ENCODE measurements around the gene MAP2K2. TPM values are rescaled to one million over a fixed set of nuclear protein-coding genes. Genes with fewer than 3 reads are reported as not detected.

The MAP2K2 gene
- total and polyA plus RNA-seq, 2 experiments from 2014 or later, result 217 to 240 TPM

DNA sequence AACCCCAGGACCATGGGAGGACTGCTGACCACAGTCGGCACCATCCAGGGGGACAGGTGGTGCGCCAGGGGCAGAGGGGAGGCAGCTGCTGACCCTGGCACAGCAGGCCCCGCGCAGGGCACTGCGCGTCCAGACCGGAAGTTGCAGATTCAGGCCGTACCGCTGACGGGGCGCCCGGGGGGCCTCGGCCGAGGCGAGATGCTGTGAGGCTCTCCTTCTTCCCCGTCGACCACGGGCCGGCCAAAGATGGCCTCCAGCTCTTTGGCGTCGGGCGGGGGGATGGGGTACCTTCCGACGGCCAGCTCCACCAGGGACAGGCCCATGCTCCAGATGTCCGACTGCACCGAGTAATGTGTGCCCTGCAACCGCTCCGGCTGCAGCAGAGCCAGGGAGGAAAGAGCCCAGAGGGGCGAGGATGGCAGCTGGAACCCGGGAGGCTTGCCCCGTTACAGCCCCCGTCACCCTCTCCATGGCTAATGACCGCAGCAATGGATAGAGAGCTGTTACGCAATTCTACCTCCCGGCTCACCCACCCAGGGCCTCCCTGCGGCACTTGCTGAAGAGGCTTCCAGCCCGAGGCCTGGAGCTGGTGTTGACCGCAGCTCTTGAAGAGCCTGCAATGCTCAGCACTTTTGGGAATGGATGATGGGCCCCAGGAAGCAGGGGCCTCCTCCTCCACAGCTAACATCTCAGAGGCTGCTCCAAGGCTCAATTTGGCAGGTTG, 24.7 kb downstream of the MAP2K2 start:
- H3K9me3 ChIP-seq (ENCODE audit: low read depth), result no peaks in the 10 kb centered on the region
- no peak overlapping the region for H3K4me3 ChIP-seq
- peaks cover 15% of the 10 kb centered on the region for H3K36me3 ChIP-seq
- H3K4me1 ChIP-seq (ENCODE audit: low read depth), result no peaks in the 10 kb centered on the region
- no peak for DNase-seq (ENCODE audit: low read depth in 1 of 2, low spot score in 1 of 2)
- H3K27me3 ChIP-seq, result no peaks in the 10 kb centered on the region
- TF ChIP-seq, protein P1, sequence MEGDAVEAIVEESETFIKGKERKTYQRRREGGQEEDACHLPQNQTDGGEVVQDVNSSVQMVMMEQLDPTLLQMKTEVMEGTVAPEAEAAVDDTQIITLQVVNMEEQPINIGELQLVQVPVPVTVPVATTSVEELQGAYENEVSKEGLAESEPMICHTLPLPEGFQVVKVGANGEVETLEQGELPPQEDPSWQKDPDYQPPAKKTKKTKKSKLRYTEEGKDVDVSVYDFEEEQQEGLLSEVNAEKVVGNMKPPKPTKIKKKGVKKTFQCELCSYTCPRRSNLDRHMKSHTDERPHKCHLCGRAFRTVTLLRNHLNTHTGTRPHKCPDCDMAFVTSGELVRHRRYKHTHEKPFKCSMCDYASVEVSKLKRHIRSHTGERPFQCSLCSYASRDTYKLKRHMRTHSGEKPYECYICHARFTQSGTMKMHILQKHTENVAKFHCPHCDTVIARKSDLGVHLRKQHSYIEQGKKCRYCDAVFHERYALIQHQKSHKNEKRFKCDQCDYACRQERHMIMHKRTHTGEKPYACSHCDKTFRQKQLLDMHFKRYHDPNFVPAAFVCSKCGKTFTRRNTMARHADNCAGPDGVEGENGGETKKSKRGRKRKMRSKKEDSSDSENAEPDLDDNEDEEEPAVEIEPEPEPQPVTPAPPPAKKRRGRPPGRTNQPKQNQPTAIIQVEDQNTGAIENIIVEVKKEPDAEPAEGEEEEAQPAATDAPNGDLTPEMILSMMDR (IDR thresholded peaks at IDR 0.05; ENCODE audit: low read depth, low read length), result no peak
- no peak overlapping the region for H3K27ac ChIP-seq

DNA sequence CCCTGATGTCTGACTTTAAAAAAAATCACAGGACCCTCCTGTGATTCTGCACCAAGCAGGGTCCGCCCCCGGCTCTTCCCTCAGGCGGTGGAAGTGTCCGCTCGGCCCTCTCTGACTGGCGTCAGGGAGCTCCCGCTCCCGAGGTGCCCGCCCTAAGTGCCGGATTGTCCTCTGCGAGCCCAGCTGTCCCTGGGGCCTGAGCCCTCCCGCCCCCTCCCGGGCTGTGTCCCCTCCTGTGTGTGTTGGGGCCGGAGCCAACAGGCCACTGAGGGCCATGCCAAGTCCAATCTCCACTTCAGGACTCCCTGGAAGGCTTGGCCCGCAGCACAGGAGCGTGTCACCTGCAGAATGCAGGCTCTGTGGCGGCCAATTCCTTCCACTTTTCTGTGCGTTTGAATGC, 25.4 kb downstream of the MAP2K2 start:
- H3K36me3 ChIP-seq, result peaks cover 15% of the 10 kb centered on the region
- H3K4me1 ChIP-seq (ENCODE audit: low read depth), result no peaks in the 10 kb centered on the region
- H3K9me3 ChIP-seq (ENCODE audit: low read depth), result no peaks in the 10 kb centered on the region
- DNase-seq (ENCODE audit: low read depth in 1 of 2, low spot score in 1 of 2), result no peak
- no peak overlapping the region for H3K4me3 ChIP-seq
- no peaks in the 10 kb centered on the region for H3K27me3 ChIP-seq
- no peak overlapping the region for H3K27ac ChIP-seq
- TF ChIP-seq, protein P1 (IDR thresholded peaks at IDR 0.05; ENCODE audit: low read depth, low read length), result no peak

DNA sequence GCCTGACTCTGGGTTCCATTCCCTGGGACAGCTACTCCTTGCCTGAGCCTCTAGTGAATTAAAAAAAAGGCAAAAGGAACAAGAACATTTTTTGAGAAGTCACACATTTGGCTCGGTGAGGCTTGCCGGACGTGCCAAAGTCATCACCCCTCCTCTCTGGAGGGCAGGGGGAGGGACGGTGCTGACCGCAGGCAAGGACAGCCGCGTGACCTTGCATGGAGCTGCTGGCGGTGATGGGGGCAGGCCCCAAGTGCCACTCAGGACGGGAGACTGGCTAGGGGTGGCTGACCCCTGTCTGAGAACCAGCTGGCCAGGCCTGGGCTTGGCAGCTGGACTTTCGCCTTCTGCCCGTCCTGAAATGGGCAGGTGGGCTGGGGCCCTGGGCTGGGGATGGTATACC, 26.4 kb downstream of the MAP2K2 start:
- Histone ChIP-seq H3K9me3 (ENCODE audit: low read depth) (no peaks in the 10 kb centered on the region), H3K27ac (peak overlapping the region; percentile 43), H3K4me1 (ENCODE audit: low read depth) (no peaks in the 10 kb centered on the region), H3K4me3 (no peak overlapping the region), H3K27me3 (no peaks in the 10 kb centered on the region), H3K36me3 (peaks cover 15% of the 10 kb centered on the region)
- TF ChIP-seq, protein P1 (IDR thresholded peaks at IDR 0.05; ENCODE audit: low read depth, low read length), result no peak
- no peak for DNase-seq (ENCODE audit: low read depth in 1 of 2, low spot score in 1 of 2)

DNA sequence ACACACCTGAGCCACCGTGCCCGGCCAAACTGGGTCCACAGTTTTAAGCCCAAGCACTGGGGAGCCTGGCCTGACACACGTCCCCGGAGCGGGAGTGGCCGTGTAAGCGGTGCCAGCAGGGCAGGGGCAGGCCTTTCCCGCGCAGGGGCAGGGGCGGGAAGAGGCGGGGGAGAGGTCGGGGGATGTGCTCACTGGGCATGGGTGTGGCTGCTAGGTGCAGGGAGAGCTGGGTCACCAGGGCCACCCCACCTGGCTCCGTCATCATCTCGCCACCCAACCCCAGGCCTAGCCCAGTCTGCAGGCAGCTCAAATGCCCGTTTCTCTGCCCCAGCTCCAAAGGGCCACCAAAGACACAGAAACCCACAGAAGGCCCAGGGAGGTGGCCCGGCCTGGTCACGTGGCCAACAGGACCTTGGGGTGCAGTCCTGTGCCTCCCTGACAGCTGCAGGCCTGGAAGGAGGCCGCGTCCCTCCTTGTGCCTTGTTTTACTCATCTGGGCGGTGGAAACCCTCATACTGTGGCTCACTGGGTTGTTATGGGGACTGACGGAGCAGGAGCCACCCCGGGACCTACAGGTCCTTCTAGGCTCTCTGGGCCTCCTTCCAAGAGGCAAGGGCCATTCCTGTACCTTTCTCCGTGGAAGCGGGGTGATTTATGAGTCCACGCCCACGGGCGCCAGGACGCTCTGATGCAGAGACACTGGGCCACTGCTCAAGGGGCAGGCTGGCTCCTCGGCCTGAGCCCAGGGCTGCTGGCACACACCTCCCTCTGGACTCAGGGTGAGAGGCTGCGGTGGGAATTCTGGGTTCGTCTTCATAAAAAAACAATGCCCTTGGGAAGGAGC, 27.7 kb downstream of the MAP2K2 start:
- Histone ChIP-seq H3K4me1 (ENCODE audit: low read depth) (no peaks in the 10 kb centered on the region), H3K9me3 (ENCODE audit: low read depth) (no peaks in the 10 kb centered on the region), H3K27ac (no peak overlapping the region), H3K4me3 (no peak overlapping the region), H3K27me3 (no peaks in the 10 kb centered on the region), H3K36me3 (peaks cover 12% of the 10 kb centered on the region)
- DNase-seq (ENCODE audit: low read depth in 1 of 2, low spot score in 1 of 2), result no peak
- TF ChIP-seq, protein P1 (IDR thresholded peaks at IDR 0.05; ENCODE audit: low read depth, low read length), result no peak

DNA sequence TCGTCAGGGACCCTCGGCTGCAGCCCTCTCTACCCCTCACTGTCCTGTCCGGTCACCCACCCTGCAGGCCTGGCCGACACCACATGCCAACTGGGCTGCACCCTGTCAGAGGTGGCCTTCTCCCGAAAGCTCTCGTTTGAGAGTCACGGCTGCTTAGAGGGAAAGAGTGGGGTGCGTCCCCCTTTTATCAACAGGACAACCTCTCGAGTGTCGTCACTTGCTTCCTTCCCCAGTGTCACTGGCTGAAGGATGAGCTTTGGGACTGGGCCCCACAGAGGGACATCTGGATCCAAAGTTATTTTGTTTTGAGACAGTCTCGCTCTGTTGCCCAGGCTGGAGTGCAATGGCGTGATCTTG, 28.5 kb downstream of the MAP2K2 start:
- H3K36me3 ChIP-seq, result peaks cover 9% of the 10 kb centered on the region
- no peak for DNase-seq (ENCODE audit: low read depth in 1 of 2, low spot score in 1 of 2)
- TF ChIP-seq, protein P1 (IDR thresholded peaks at IDR 0.05; ENCODE audit: low read depth, low read length), result no peak

More for the DNA sequence above, 28.5 kb downstream of the MAP2K2 start:
- no peaks in the 10 kb centered on the region for H3K4me1 ChIP-seq (ENCODE audit: low read depth)
- H3K27ac ChIP-seq, result no peak overlapping the region
- no peaks in the 10 kb centered on the region for H3K9me3 ChIP-seq (ENCODE audit: low read depth)
- H3K27me3 ChIP-seq, result no peaks in the 10 kb centered on the region
- no peak overlapping the region for H3K4me3 ChIP-seq

Data from cardiac muscle cell (in vitro differentiated cells and primary cell).